Stimulated activated naive CD4-positive, alpha-beta T cell (primary cell): ENCODE measurements around the gene PLEKHH2.

Experiments
- DNase-seq, 6 experiments: peaks; one replicate each; lab custom pipeline; 2025; lab: John Stamatoyannopoulos, UW

The PLEKHH2 gene

DNA sequence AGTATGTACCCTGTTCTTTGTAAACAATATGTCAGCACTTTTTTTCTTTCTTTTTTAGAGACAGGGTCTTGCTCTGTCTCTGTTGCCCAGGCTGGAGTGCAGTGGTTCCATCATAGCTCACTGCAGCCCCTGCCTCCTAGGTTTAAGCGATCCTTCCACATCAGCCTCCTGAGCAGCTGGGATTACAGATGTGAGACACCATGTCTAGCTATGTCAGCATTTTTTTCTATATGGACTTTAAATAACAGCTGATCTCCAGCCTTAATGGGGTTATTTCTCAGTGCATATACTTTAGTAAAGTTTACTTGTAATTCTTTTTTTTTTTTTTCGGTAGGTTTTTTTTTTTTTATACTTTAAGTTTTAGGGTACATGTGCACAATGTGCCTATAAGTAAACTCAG, 174.9 kb downstream of the PLEKHH2 start:
- DNase-seq: no peak

DNA sequence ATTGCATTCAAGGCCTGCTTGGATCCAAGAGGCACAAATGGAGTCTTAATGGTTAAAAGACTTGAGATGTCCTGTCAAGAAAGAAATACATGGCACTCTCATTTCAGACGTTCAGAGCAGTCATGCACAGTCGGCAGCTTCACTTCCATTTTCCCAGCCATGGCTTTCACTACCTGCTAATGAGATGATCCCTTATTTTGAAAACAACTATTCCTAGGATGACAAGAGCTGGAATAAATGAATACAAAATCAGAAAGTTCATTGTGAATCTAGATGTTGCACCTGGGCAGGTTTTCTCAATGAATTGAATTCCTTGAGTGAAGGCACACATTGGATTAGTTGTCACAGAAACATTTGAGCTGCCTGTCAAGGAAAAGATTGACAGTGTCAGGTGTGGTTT, 175.9 kb downstream of the PLEKHH2 start:
- DNase-seq: no peak

- no peak for DNase-seq
Measured at GRCh38 chr2:43814711-43815110, 177.7 kb downstream of the PLEKHH2 start.
